ENCODE results near the gene PPFIBP1.

DNA sequence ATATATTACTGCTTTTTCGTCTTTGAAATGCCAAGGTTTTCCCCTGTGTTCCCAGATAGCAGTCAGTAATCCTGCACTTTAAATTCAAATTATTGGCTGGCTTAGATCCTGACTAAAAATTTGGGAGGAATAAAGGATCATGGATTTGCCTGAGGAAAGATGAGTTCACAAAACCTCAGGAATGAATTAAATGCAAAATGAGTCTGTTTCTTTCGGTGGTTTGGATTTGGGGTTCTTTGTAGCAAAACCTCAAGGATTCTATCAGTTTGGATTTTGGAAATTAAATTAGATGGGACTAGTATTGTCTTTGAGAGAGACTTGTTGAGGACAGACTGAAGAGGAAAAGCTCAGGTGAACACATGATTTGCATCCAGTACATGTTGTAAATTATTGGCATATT is 36.1 kb downstream of the PPFIBP1 start:
- TF ChIP-seq, protein P1, sequence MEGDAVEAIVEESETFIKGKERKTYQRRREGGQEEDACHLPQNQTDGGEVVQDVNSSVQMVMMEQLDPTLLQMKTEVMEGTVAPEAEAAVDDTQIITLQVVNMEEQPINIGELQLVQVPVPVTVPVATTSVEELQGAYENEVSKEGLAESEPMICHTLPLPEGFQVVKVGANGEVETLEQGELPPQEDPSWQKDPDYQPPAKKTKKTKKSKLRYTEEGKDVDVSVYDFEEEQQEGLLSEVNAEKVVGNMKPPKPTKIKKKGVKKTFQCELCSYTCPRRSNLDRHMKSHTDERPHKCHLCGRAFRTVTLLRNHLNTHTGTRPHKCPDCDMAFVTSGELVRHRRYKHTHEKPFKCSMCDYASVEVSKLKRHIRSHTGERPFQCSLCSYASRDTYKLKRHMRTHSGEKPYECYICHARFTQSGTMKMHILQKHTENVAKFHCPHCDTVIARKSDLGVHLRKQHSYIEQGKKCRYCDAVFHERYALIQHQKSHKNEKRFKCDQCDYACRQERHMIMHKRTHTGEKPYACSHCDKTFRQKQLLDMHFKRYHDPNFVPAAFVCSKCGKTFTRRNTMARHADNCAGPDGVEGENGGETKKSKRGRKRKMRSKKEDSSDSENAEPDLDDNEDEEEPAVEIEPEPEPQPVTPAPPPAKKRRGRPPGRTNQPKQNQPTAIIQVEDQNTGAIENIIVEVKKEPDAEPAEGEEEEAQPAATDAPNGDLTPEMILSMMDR (IDR thresholded peaks at IDR 0.05): no peak
- no peak for TF ChIP-seq ZFX (IDR thresholded peaks at IDR 0.05; ENCODE audit: borderline replicate concordance)

All from 22Rv1 (cell line).